Stimulated activated CD8-positive, alpha-beta memory T cell treated with anti-CD3 and anti-CD28 coated beads, Interleukin-15, amount 100 ng/mL, for 24 hours (primary cell): ENCODE results near the gene LGI4.

Experiments
- DNase-seq: peaks from one replicate; pipeline ENCODE4 v3.0.0-alpha.2; 2020; ENCODE audit warnings: low read depth

The LGI4 gene

GRCh38 chr19:35134601-35135242, at the start of gene LGI4:
LGI4 (minus strand) TSS chr19:35135059; CDS start chr19:35134680, 379 bp downstream.
- no peak for DNase-seq

GRCh38 chr19:35184267-35184666, 49.4 kb upstream of the LGI4 start:
- no peak for DNase-seq

GRCh38 chr19:35181387-35181786, 46.5 kb upstream of the LGI4 start:
- no peak for DNase-seq

- DNase-seq = no peak
These were observed 45.0 kb upstream of the LGI4 start for GRCh38 chr19:35179830-35180229.

GRCh38 chr19:35178701-35179100, 43.8 kb upstream of the LGI4 start:
- DNase-seq = no peak

- no peak for DNase-seq
These were observed 42.8 kb upstream of the LGI4 start for GRCh38 chr19:35177377-35178274.

GRCh38 chr19:35176181-35176570, 41.3 kb upstream of the LGI4 start:
- no peak for DNase-seq

GRCh38 chr19:35174226-35174625, 39.4 kb upstream of the LGI4 start:
- DNase-seq = no peak

- DNase-seq = no peak
These were observed 36.9 kb upstream of the LGI4 start for GRCh38 chr19:35171730-35172129.

GRCh38 chr19:35170359-35171061, 35.7 kb upstream of the LGI4 start:
- no peak for DNase-seq

GRCh38 chr19:35169221-35169995, 34.5 kb upstream of the LGI4 start:
- DNase-seq = no peak

GRCh38 chr19:35168196-35168595, 33.3 kb upstream of the LGI4 start:
- DNase-seq = no peak

- DNase-seq = no peak
These were observed 32.6 kb upstream of the LGI4 start for GRCh38 chr19:35167251-35168119.

GRCh38 chr19:35166100-35167063, 31.5 kb upstream of the LGI4 start:
- DNase-seq = no peak

- DNase-seq = no peak
These were observed 30.6 kb upstream of the LGI4 start for GRCh38 chr19:35165200-35166058.

GRCh38 chr19:35164418-35164817, 29.6 kb upstream of the LGI4 start:
- DNase-seq = no peak

- DNase-seq = no peak
These were observed 27.8 kb upstream of the LGI4 start for GRCh38 chr19:35162471-35163326.

GRCh38 chr19:35161434-35161743, 26.5 kb upstream of the LGI4 start:
- DNase-seq = no peak
